CD4-positive, alpha-beta T cell (primary cell): Measurements from ENCODE around the gene CALM3. TPM values are rescaled to one million over a fixed set of nuclear protein-coding genes. Genes with fewer than 3 reads are reported as not detected.
A peak's percentile ranks its signal among the peaks of the same experiment; 100 is the strongest.

Experiments used
- ATAC-seq: fragments of 200-7000 bp; cut with Tn5 transposase; one replicate; pipeline ENCODE4 v1.10.0; 2022; ENCODE audit warnings: mild to moderate bottlenecking; ENCODE audit not compliant: poor library complexity
- CTCF ChIA-PET: fragments of 350-600 bp; sonication (Branson Sonifier 250); formaldehyde crosslinking; loops from one replicate; lab custom pipeline; 2021; ENCODE audit warnings: antibody characterized with exemption, inconsistent platforms; lab: Charles Lee
- POLR2A ChIA-PET: fragments of 350-600 bp; sonication (Branson Sonifier 250); formaldehyde crosslinking; loops from one replicate; lab custom pipeline; 2021; ENCODE audit warnings: antibody characterized with exemption, inconsistent platforms; lab: Charles Lee
- DNase-seq, 14 experiments: peaks; one replicate each; pipeline ENCODE4 v3.0.0-alpha.2; 2013 to 2020; ENCODE audit warnings: mixed read lengths in 2 of 14
- H3K27ac ChIP-seq, 2 donors: one replicate each; pipeline versions ENCODE4 v1.5.1 to v1.7.0; 2013; ENCODE audit warnings: low read length in 2 of 2, low read depth in 1 of 2, mild to moderate bottlenecking in 1 of 2
- H3K27me3 ChIP-seq, 2 experiments: 1 replicate in 1 of 2; 2 replicates in 1 of 2; pipeline versions ENCODE4 v1.6.1 to v1.7.0; 2013; ENCODE audit warnings: low read length in 2 of 2, control low read depth in 1 of 2, mild to moderate bottlenecking in 1 of 2, moderate library complexity in 1 of 2; ENCODE audit not compliant: insufficient read depth in 2 of 2, control insufficient read depth in 1 of 2
- H3K36me3 ChIP-seq: one replicate; pipeline ENCODE4 v1.6.1; 2013; ENCODE audit warnings: low read length, control low read depth; ENCODE audit not compliant: insufficient read depth
- H3K4me1 ChIP-seq: one replicate; pipeline ENCODE4 v1.6.1; 2013; ENCODE audit warnings: low read length, control low read depth; ENCODE audit not compliant: insufficient read depth
- H3K4me3 ChIP-seq: one replicate; pipeline ENCODE4 v1.5.1; 2013; ENCODE audit warnings: mild to moderate bottlenecking, low read length, moderate library complexity
- H3K9me3 ChIP-seq, 2 experiments: 1 replicate in 1 of 2; 2 replicates in 1 of 2; pipeline versions ENCODE4 v1.6.1 to v1.7.0; 2013; ENCODE audit warnings: low read length in 2 of 2, mild to moderate bottlenecking in 2 of 2, control low read depth in 1 of 2, moderate library complexity in 1 of 2; ENCODE audit not compliant: control insufficient read depth in 1 of 2, insufficient read depth in 1 of 2
- H3K27ac Mint-ChIP-seq: one replicate; pipeline ENCODE4 v1.8.0; 2020; ENCODE audit warnings: mixed read lengths
- H3K27me3 Mint-ChIP-seq: one replicate; pipeline ENCODE4 v1.8.0; 2021; ENCODE audit warnings: mixed read lengths
- H3K36me3 Mint-ChIP-seq: one replicate; pipeline ENCODE4 v1.8.0; 2021; ENCODE audit warnings: low read depth, mixed read lengths
- H3K4me1 Mint-ChIP-seq: one replicate; pipeline ENCODE4 v1.8.0; 2021; ENCODE audit warnings: low read depth, mixed read lengths
- H3K4me3 Mint-ChIP-seq: one replicate; pipeline ENCODE4 v1.8.0; 2020; ENCODE audit warnings: mild to moderate bottlenecking, mixed read lengths
- H3K9me3 Mint-ChIP-seq: one replicate; pipeline ENCODE4 v1.8.0; 2020; ENCODE audit warnings: mixed read lengths
- intact Hi-C, 2 experiments: fragments of 100-400 bp; cut with DNase I in 1 of 2; cut with micrococcal nuclease in 1 of 2; formaldehyde crosslinking; loops; one replicate each; pipeline versions ENCODE4 v1.15.1 to v1.9.0; 2023 to 2025; cut with DNase I, micrococcal nuclease
- total RNA-seq, 174 experiments: library from RNA in 2 of 174; stranded (reverse) in 2 of 174; gene quantifications; one replicate each; pipeline ENCODE4 v1.2.3 and lab custom pipeline; 2021 to 2026
- TF ChIP-seq, protein P1 (sequence below): fragments of 200-600 bp; IDR thresholded peaks from one replicate; pipeline ENCODE4 v1.8.0; 2022; ENCODE audit warnings: antibody characterized with exemption, mild to moderate bottlenecking

CALM3 gene
- total RNA-seq, 2 experiments from 2014 or later: 169 to 173 TPM

DNA sequence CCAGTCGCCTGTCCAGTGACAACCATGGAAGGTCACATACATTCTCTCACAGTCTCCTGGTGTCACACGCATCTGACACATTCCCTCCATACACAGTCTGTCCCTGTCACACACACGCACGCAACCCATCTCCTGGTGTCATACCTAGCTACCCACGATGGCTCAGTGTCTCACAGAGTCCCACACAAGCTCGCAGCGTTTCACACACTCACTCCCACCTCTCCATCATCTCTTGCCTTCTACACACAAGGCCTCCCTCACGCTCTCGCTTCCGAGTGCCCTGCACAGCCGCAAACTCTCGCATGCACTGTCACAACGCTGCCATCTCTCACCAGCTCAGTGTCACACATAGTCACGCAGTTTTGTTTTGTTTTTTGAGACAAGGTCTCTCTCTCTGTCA lies 36.1 kb downstream of the CALM3 start:
- intact Hi-C loops: no loop called here
- TF ChIP-seq, protein P1, sequence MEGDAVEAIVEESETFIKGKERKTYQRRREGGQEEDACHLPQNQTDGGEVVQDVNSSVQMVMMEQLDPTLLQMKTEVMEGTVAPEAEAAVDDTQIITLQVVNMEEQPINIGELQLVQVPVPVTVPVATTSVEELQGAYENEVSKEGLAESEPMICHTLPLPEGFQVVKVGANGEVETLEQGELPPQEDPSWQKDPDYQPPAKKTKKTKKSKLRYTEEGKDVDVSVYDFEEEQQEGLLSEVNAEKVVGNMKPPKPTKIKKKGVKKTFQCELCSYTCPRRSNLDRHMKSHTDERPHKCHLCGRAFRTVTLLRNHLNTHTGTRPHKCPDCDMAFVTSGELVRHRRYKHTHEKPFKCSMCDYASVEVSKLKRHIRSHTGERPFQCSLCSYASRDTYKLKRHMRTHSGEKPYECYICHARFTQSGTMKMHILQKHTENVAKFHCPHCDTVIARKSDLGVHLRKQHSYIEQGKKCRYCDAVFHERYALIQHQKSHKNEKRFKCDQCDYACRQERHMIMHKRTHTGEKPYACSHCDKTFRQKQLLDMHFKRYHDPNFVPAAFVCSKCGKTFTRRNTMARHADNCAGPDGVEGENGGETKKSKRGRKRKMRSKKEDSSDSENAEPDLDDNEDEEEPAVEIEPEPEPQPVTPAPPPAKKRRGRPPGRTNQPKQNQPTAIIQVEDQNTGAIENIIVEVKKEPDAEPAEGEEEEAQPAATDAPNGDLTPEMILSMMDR: no peak
- H3K4me3 Mint-ChIP-seq: no peak overlapping the region
- peak in 2 of 14 experiments; percentile 40 to 49 for DNase-seq
- no peaks in the 10 kb centered on the region for H3K27me3 ChIP-seq
- H3K36me3 ChIP-seq: no peaks in the 10 kb centered on the region
- no peaks in the 10 kb centered on the region for H3K9me3 ChIP-seq
- CTCF ChIA-PET: interaction anchor here (0.7 to 2.1 kb wide), 2 partner anchors 25 to 1736 kb away, joined by 3 to 8 read pairs; no protein-coding TSS in a partner anchor
- no peaks in the 10 kb centered on the region for H3K36me3 Mint-ChIP-seq
- no peak overlapping the region for H3K27ac Mint-ChIP-seq
- ATAC-seq: no peak
- H3K4me1 Mint-ChIP-seq: peaks cover 19% of the 10 kb centered on the region
- peaks cover 5% of the 10 kb centered on the region for H3K27me3 Mint-ChIP-seq
- H3K27ac ChIP-seq: no peak overlapping the region
- no peaks in the 10 kb centered on the region for H3K9me3 Mint-ChIP-seq
- H3K4me1 ChIP-seq: peaks cover 62% of the 10 kb centered on the region
- POLR2A ChIA-PET: no interaction called here
- no peak overlapping the region for H3K4me3 ChIP-seq

DNA sequence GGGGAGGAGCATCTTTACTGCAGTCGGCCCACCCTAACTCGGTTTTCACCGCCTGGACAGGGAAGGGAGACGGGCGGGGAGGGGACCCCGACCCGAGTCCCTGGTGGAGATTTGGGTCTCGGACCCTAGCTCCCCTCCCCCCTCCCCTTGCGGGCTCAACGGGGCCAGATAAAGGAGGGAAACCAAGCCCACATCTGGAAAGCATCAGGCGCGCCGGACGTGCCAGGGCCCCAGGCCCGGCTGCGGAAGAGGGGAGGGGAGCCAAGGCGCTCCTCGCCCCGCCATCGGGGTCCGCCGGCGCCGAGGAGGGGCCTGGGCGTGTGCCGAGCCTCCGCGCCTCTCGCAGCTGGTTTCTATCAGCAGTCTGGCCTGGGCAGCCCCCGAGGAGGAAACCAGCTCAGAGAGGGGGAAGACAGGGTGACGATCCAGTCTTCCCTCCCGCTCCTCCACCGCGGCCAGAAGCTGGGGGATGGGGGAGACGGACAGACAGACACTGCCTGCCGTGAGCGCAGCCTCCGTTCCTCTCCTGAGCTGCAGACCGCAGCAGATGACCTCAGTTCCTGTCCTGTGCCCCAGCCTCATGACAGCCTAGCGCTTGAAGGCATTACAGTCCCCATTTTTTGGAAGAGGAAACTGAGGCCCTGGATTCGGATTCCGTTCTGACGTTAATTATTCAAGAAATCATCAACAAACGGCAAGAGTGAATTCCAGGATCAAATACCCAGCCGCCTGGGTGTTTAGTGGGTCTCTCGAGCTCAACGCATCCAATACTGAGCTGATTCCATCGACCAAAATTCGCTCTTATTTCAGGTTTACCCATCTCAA lies 38.4 kb downstream of the CALM3 start:
- Mint-ChIP-seq H3K4me1 (peaks cover 5% of the 10 kb centered on the region), H3K9me3 (no peaks in the 10 kb centered on the region), H3K36me3 (no peaks in the 10 kb centered on the region), H3K27ac (no peak overlapping the region), H3K4me3 (peak overlapping the region; percentile 35), H3K27me3 (peaks cover 5% of the 10 kb centered on the region)
- intact Hi-C loops: no loop called here
- CTCF ChIA-PET: no interaction called here
- Histone ChIP-seq H3K9me3 (no peaks in the 10 kb centered on the region), H3K4me3 (peak overlapping the region; percentile 54), H3K27me3 (no peaks in the 10 kb centered on the region), H3K36me3 (no peaks in the 10 kb centered on the region), H3K27ac (no peak overlapping the region), H3K4me1 (peaks cover 45% of the 10 kb centered on the region)
- TF ChIP-seq, protein P1: no peak
- POLR2A ChIA-PET: no interaction called here
- peak in 4 of 14 experiments; percentile 19 to 75 (median 56) for DNase-seq
- ATAC-seq: no peak

DNA sequence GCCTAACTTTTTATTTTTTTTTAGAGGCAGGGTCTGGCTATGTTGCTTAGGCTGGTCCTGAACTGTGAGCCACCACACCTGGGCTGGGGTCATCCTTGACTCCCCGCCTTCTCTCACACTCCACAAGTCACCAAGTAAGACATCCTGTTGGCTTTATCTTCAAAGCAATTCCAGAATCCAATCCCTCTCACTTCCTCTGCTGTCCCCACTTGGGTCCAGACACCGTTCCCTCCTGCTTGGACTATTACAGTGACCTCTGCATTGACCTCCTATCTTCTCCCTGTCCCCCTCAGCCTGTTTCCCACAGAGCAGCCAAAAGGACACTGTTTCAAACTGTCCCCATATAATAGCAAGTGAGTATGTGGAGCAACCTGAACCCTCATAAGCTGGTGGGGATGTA lies 39.5 kb downstream of the CALM3 start:
- Mint-ChIP-seq H3K27ac (no peak overlapping the region), H3K9me3 (no peaks in the 10 kb centered on the region), H3K4me3 (peak overlapping the region; percentile 65), H3K4me1 (no peaks in the 10 kb centered on the region), H3K36me3 (no peaks in the 10 kb centered on the region), H3K27me3 (peaks cover 7% of the 10 kb centered on the region)
- Histone ChIP-seq H3K36me3 (no peaks in the 10 kb centered on the region), H3K27ac (no peak overlapping the region), H3K4me1 (peaks cover 38% of the 10 kb centered on the region), H3K4me3 (no peak overlapping the region), H3K9me3 (no peaks in the 10 kb centered on the region), H3K27me3 (no peaks in the 10 kb centered on the region)
- DNase-seq (no peak), ATAC-seq (no peak)
- ChIA-PET POLR2A (interaction anchor here (0.6 kb wide), 1 partner anchor 18 kb away, joined by 3 read pairs; no protein-coding TSS in a partner anchor), CTCF (no interaction called here)
- TF ChIP-seq, protein P1: no peak
- intact Hi-C loops: no loop called here
